GM20431 (cell line): ENCODE data around the gene APOA4.
"Not testable (repeated sequence)": the region's sequence is repeated elsewhere in the genome, so short reads cannot be mapped to it uniquely, and the experiment has no call there.

Source experiments
- in situ Hi-C: fragments of 300-500 bp; cut with MseI, MboI; formaldehyde crosslinking; loops from one replicate; pipeline ENCODE4 v1.15.0; 2020; ENCODE audit warnings: low sequenced_read_pairs; ENCODE audit not compliant: unreplicated experiment

The APOA4 gene

DNA sequence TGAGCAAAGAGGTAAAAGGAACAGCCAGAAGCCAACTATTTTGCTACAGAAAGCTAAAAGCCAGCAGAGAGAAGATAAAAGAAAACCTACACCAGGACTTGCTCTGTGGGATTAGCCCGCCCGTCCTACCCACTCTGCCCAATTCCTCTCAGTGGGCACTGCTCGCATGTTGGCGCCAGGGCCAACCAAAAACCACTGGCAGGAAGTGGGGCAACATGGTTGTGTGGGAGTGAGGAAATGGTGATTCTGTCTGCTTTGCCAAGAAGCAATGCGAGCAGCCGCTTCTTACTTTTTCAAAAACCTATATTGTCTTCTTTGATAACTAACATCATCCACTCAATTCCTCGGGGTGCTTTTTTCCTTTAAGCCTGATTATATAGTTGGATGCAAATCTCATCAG is 28.5 kb upstream of the APOA4 start:
- in situ Hi-C loops = no loop called here

DNA sequence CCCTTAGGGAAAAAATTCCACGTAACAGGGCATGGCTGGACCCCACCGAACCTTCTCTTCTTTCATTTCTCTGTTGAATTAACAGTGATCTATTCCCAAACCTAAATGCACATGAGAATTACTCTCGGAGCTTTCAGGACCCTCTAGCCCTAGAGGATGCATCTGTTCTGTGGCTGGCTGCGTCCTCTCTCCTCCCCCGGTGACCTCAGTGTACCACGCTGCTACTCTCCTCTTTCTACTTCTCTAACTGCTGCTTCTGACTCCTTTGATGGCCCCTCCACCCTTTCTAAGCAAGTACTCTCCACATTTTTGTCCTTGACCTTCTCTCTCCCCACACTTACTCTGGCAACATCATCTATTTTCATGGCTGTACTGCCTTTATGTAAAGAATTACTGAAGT is 26.4 kb upstream of the APOA4 start:
- in situ Hi-C loops = no loop called here

DNA sequence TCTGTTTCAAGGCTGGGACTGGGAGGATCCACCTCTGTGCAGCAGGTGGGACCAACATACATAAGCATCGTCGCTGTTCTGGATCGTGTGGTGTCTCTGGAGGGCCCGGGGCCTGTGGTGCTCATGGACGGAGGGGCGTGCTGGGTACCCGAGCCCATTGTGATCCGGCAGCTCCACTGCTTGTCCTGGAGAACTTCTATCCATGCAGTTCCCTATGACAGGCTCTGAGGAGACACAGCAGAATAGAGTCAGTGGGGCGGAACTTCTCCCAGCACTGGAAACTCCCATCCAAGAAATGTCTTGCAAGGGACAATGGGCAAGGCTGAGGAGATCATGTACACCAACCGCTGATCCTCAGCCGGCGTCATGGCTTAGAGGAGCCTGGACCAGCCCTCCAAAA is 26.0 kb upstream of the APOA4 start:
- in situ Hi-C loops = no loop called here

DNA sequence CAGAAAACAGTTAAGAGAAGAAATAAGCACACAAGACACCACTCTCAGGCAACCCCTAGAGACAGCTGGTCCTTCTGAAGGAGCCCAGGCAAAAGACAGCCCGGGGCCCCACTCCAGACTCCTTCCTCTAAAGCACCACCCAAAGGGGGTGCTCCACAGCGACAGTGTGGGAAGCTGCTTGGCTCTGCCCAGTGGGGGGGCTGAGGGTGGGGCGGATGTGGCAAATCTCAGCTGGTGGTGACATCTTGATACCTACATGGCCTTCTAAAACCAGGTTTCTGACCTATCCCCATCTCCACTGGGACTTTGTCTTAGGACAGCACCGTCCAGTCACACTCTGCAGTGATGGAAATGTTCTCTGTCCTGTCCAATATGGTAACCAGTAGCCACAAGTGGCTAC is 24.5 kb upstream of the APOA4 start:
- in situ Hi-C loops = no loop called here

DNA sequence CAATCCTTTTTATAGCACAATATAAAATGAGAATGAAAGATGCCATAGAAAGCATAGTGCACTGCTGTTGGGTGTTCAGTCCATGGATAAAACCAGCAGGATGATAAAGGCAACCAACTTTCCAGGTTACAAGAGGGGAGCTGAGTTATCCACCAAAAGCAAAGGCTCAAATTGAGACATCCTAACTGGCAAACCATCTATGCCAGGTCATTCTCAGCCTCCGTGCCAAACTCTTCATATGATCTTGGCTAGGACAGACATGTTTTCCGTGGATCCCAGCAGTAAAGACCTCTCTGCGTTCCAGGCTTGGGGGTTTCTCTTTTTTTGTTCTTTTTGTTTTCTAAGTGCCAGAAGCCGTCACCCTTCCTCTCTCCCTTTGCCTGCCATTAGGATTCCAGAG is 21.6 kb upstream of the APOA4 start:
- in situ Hi-C loops = no loop called here

DNA sequence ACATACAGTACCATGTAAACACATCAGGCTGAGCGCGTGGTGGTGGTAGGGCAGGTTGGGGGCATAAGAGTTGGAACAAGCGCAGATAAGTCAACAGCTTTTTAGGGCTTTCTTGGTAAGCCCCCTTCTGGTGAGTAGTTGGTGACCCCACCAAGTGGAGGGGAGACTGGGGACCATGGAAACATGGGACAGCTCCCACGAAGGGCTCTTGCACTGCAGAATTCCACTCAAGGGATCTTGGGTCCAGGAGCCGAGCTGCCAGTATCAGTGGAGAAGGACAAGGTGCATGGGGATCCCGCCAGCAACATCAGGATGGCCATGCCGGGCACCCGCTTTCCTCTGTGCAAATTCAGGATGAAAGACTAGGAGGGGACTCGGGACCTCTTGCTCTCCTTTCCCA is 20.6 kb upstream of the APOA4 start:
- in situ Hi-C loops = no loop called here

DNA sequence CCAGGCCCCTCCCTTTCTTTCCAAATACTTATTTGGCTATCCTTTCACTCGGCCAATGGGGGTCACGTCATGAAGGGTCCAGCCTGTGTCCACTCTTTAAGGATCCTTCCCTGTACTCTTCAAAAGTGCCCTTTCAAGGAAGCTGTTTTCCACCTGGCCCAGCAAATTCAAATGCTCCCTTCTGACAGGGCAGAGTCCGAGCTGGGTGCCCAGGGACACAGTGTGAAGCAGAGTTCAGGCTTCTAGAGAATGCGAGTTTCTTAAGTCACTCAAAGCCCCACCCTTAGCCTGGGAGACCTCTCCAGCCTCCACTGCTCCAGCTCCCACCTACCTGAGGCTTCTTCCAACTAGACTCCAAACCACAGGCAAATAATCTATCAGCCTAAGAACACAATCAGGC is 19.8 kb upstream of the APOA4 start:
- in situ Hi-C loops = no loop called here

DNA sequence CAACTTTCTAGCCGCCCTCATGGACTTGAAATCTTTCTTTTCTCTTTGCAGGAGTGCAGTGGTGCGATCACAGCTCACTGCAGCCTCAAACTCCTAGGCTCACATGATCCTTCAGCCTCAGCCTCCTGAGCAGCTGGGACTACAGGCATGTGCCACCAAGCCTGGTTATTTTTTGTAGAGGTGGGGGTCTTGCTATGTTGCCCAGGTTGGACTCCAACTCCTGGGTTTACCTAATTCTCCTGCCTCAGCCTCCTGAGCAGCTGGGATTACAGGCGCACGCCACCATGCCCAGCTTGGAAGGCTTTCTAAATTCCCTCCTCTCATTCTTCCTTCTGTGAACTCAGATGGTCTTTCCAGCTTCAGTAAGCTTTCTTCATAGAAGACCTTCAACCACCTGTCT is 19.0 kb upstream of the APOA4 start:
- in situ Hi-C loops = no loop called here

DNA sequence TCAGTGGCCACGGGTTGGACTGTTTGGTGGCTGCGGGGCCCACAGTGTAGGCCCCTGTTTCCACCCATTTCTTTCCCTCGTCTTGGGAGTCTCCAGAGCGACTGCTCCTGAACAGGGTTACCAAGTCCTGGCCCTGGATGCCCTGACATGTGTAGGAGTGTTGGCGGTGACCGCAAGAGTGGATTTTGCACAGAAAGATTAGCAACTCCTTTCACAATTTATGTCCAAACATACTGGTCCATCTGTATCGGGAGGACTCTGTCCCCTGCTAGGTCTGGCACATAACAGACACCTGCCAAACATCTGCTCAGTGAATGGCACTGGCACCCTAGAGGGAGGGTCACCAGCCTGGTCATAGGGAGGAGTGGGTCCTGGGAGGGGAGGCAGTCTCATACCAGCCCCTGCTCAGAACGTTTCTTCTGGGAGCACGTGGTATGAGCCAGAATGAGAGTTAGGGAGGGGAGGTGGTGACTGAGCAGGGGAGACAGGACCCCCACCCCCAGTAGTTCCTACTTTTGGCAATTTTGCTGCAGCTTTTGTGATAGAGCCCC is 17.7 kb upstream of the APOA4 start:
- in situ Hi-C loops = no loop called here

DNA sequence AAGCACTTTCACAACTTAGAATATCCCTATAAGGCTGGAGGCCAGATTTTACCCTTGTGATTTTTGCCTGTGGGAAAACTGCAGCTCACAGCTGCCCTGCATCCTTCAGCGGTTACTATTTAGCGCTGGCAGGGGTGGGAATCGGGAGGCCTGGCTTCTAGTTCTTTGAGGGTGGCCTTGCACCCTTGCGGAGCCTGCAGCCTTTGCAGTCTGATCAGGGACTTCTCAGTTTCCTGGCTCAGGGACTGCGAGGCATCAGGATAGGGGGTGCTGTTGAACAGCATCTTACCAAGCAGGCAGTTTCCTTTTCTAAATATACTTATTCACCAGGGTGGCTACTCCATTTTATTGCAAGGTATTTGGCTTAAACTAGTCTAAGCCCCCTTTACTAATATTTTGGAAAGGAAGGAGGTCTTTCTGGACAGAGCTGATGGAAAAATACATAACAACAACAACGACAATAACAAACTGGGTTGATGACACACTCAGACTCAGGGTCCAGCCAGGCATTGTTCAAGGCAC is 17.2 kb upstream of the APOA4 start:
- in situ Hi-C loops = no loop called here

DNA sequence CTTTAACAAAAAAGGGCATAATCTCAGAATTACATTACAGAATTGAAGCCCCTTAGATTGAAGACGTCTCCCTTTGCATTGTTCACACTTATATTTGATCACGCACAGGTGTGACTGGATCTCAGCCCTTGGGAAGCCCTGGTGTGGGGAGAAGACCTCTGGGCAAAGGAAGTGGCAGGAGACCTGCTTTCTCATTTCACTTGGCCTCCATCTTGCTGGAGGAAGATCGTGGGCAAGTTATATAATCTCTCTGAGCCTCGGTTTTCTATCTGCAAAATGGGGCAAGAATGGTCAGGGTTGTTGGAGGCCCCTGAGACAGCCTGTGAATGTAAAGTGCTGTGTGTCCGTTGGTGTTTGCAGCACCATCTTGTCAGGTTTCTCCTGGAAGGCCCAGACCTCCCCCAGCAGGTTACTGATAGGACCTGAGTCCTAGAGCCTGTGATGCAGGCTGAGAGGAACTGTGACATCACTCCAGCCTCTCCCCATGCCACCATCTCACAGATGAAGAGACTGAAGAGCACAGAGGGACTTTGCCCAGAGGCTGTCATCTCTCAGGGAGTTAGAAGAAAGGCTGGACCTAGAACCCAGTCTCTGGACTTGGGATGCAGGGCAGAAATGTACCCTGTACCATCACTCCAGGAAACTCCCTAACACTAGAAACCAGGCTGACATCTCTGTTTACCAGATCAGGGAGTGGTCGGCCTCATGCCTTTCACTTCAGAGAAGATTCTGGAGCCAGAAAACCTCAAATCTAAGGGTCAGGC is 15.4 kb upstream of the APOA4 start:
- in situ Hi-C loops = no loop called here

DNA sequence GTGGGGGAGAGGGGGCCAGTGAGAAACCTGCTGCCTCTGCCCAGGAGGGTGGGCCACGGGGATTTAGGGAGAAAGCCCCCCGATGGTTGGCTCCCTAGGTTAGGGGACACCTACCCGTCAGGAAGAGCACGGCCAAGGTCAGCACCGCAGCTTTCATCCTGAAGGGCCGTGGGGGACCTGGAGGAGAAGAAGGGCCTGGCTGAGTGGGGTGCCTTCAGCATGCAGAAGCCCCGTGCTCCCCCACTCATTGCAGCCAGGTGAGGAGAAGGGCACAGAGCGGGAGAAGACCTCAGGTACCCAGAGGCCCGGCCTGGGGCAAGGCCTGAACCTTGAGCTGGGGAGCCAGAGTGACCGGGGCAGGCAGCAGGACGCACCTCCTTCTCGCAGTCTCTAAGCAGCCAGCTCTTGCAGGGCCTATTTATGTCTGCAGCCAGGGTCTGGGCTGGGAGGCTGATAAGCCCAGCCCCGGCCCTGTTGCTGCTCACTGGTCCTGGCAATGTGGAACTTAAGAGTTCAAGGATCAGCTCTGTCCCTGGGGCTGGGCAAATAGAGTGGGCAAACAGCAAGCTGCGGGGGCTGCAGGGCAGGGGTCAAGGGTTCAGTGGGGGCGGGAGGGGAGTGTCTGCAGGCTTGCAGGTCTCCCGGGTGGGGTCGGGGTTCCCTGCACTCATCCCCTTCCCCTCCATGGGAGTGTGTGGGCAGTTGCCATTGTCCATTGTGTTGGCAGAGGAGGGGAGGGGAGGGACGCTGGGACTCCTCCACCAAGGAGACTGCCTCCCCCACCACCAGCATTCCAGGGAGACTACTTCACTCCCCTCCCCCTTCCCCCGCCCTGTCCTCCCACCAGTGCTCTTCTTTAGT is 14.4 kb upstream of the APOA4 start, which contains the start of gene APOA1:
Gene APOA1, minus strand, starts transcription at position 392 of the 861 bp plus-strand sequence. Its CDS starts 235 bp downstream, at position 157.
- in situ Hi-C loops = no loop called here

DNA sequence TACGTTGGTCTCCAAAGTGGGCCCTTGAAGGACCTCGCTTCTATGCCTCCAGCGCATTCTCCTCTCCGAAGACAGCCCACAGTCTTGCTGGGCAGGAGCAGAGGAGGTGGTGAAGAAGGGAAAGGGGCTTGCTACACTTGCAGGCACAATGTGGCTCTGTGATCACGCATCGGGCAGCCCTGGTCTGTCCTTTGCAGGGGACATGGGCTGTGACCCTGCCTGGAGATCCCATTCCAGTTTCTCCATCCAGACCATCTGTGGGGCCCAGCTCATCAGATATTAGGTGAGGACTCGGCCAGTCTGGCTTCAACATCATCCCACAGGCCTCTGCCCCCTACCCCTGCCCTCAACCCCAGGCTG is 13.5 kb upstream of the APOA4 start:
- in situ Hi-C loops = no loop called here

DNA sequence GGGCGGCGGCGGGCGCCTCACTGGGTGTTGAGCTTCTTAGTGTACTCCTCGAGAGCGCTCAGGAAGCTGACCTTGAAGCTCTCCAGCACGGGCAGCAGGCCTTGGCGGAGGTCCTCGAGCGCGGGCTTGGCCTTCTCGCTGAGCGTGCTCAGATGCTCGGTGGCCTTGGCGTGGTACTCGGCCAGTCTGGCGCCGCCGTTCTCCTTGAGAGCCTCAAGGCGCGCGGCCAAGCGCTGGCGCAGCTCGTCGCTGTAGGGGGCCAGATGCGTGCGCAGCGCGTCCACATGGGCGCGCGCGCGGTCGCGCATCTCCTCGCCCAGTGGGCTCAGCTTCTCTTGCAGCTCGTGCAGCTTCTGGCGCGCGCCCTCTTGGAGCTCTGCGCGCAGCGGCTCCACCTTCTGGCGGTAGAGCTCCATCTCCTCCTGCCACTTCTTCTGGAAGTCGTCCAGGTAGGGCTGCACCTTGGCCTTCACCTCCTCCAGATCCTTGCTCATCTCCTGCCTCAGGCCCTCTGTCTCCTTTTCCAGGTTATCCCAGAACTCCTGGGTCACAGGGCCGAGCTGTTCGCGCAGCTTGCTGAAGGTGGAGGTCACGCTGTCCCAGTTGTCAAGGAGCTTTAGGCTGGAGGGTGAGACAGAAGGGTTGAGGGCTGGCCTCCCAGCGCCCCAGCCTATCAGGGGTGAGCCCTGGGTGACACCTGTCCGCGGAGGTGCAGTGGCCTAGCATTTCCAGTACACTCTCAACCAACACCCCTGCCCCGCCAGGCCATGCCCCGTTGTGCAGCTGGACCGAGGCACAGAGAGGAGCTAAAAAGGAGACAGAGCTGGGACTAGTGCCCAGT is 12.9 kb upstream of the APOA4 start:
- in situ Hi-C loops = no loop called here

DNA sequence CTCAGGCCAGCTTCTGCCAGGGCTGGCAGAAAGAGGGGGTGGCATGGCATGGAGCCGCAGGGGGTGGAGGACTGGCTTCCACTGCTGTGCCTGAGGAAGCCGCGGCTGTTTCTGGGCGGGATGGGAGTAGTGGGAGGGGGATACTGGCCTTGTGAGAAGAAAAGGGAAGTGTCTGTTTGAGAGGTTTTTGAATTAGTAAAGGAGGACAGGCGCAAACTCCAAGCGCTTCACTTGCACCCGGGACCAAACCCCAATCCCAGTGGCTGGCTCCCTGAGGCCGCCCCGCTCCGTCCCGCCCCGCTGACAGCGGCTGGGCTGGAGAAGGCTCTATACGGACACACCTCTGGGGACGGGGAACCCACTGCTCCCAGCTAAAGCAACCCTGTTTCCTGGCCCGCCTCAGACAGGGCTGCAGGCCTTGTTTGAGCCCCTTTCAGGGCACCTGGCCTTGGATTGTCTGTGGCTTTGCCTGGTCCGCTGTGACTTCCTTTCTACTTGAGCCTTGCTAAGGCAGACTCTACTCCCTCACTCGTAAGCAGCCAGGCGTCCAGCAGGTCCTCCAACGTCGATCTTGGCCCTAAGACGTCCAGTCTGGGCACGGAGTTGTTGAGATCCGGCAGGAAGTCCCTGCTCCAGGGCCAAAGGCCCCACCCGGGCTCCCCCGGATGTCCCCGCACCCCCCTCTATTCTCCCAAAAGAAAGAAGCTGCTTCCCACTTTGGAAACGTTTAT is 12.1 kb upstream of the APOA4 start:
- in situ Hi-C loops = no loop called here

DNA sequence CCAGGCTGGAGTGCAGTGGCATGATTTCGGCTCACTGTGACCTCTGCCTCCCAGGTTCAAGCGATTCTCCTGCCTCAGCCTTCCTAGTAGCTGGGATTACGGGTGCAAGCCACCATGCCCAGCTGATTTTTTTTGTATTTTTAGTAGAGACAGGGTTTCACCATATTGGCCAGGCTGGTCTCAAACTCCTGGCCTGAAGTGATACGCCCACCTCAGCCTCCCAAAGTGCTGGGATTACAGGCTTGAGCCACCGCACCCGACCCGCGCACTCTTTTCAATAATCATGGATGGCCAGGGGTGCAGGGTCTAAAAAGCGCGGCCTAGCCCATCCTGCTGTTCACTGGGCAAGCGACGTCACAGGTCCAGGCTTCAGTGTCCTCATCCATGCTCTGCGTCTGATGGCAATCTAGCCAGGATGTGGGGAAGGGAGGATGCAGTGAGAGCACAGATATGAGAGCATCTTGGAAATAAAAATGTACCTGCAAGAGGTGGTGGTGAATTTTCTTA is 11.5 kb upstream of the APOA4 start:
- in situ Hi-C loops = not testable (repeated sequence)

DNA sequence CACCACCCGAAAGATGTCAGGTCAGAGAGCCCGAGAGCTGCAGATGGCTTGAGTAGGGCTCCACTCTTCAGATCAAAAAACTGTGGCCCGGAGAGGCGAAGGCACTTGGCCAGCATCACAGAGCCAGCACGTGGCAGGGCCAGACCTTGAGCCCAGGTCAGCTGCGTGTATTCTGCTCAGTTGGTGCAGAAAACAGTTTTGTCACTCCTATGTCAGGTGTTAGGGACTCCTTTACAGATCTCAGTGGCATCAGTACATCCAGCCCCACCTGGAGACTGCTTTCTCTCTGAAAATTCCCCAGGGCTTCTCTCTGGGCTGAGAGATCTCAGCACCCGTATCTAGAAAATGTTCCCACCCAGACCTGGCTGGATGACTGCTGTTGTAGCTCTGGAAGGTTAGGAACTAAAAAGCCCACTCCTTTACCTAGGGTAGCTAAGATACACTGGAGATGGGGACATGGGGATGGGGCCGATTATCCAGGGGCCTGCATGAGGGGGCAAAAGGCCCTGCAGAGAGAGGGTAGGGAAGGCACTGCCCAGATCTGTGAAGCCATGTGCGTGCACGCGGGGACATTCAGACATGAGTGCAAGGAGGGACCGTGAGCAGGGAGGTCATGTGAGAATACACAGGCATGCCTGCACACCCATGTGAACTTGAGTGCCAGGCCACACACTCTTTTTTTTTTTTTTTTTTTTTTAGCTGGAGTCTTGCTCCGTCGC is 10.9 kb upstream of the APOA4 start:
- in situ Hi-C loops = no loop called here

DNA sequence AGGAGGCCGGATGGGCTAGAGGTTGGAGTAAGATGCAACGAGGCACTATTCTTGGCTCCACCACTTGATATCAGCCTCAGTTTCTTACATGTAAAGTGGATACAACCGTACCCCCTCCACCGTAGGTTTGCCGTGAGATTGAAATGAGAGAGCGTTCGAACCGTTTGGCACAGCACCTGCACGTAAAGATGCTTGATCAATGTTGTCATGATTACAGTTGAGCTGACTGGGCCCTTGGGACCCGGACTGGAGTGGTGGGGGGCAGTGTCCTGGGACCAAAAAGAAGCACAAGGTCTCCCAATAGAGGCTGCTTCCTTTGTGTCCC is 10.3 kb upstream of the APOA4 start:
- in situ Hi-C loops = no loop called here
